Osteoblast (primary cell): ENCODE results near the gene RASD2. TPM values are rescaled to one million over a fixed set of nuclear protein-coding genes. Genes with fewer than 3 reads are reported as not detected.
A peak's percentile ranks its signal among the peaks of the same experiment; 100 is the strongest.

Experiments
- DNase-seq: peaks from one replicate; pipeline ENCODE4 v3.0.0; 2011; ENCODE audit warnings: low spot score, mixed read lengths; ENCODE audit not compliant: insufficient read length; ENCODE audit errors: missing footprints
- H2AFZ ChIP-seq: 2 replicates; pipeline ENCODE4 v1.6.0; 2011; ENCODE audit warnings: mild to moderate bottlenecking, low read length
- H3K27ac ChIP-seq: 2 replicates; pipeline ENCODE4 v1.5.1; 2011; ENCODE audit warnings: mild to moderate bottlenecking, low read depth, low read length, moderate library complexity
- H3K27me3 ChIP-seq: 2 replicates; pipeline ENCODE4 v1.6.0; 2012; ENCODE audit warnings: mild to moderate bottlenecking, control low read depth, inconsistent platforms, low read length, moderate library complexity; ENCODE audit not compliant: insufficient read depth
- H3K36me3 ChIP-seq: 2 replicates; pipeline ENCODE4 v1.5.1; 2011; ENCODE audit warnings: mild to moderate bottlenecking, low read length, control low read depth, moderate library complexity; ENCODE audit not compliant: insufficient read depth
- H3K4me1 ChIP-seq: 2 replicates; pipeline ENCODE4 v1.5.1; 2011; ENCODE audit warnings: mild to moderate bottlenecking, low read length, control low read depth, moderate library complexity; ENCODE audit not compliant: insufficient read depth
- H3K4me2 ChIP-seq: 2 replicates; pipeline ENCODE4 v1.6.0; 2011; ENCODE audit warnings: mild to moderate bottlenecking, low read length; ENCODE audit not compliant: insufficient read depth
- H3K4me3 ChIP-seq: fragments of 200-600 bp; sonication (generic); 3 replicates; pipeline ENCODE4 v1.5.1; 2012; ENCODE audit warnings: mild to moderate bottlenecking, low read length, inconsistent platforms; ENCODE audit not compliant: insufficient read depth
- H3K79me2 ChIP-seq: 2 replicates; pipeline ENCODE4 v1.6.0; 2012; ENCODE audit warnings: mild to moderate bottlenecking, low read length, control low read depth, inconsistent platforms; ENCODE audit not compliant: insufficient read depth
- H3K9me3 ChIP-seq: 2 replicates; pipeline ENCODE4 v1.5.1; 2011; ENCODE audit warnings: low read depth, low read length, control low read depth
- H4K20me1 ChIP-seq: 2 replicates; pipeline ENCODE4 v1.6.0; 2012; ENCODE audit warnings: mild to moderate bottlenecking, low read length, control low read depth; ENCODE audit not compliant: insufficient read depth
- CTCF ChIP-seq: IDR thresholded peaks from 2 replicates; pipeline ENCODE4 v1.5.1; 2011; ENCODE audit warnings: mild to moderate bottlenecking, low read depth, low read length, moderate library complexity; ENCODE audit errors: extremely low read depth
- total RNA-seq: library from RNA; depleted of rRNA; stranded (reverse); fragments of >200 nt; gene quantifications from 2 replicates; pipeline ENCODE4 v1.2.3, GENCODE V29; 2012

RASD2 gene
- total RNA-seq, 1 donor, result under 0.01 TPM

GRCh38 chr22:35594686-35595085, 54.1 kb downstream of the RASD2 start:
- DNase-seq, result no peak
- Histone ChIP-seq H3K27ac (no peak overlapping the region), H3K36me3 (no peaks in the 10 kb centered on the region), H2AFZ (no peak overlapping the region), H3K4me3 (no peak overlapping the region), H4K20me1 (no peaks in the 10 kb centered on the region), H3K4me2 (no peak overlapping the region), H3K4me1 (peaks cover 2% of the 10 kb centered on the region), H3K27me3 (no peaks in the 10 kb centered on the region), H3K79me2 (no peaks in the 10 kb centered on the region), H3K9me3 (no peaks in the 10 kb centered on the region)
- TF ChIP-seq CTCF, result no peak

GRCh38 chr22:35596821-35597220, 56.2 kb downstream of the RASD2 start:
- H3K27ac ChIP-seq, result no peak overlapping the region
- H3K79me2 ChIP-seq, result no peaks in the 10 kb centered on the region
- H3K27me3 ChIP-seq, result no peaks in the 10 kb centered on the region
- H3K9me3 ChIP-seq, result no peaks in the 10 kb centered on the region
- H3K36me3 ChIP-seq, result no peaks in the 10 kb centered on the region
- no peak for TF ChIP-seq CTCF
- H3K4me1 ChIP-seq, result no peaks in the 10 kb centered on the region
- no peaks in the 10 kb centered on the region for H4K20me1 ChIP-seq
- peak; percentile 52 for DNase-seq
- H2AFZ ChIP-seq, result peak overlapping the region; percentile 42
- no peak overlapping the region for H3K4me3 ChIP-seq
- no peak overlapping the region for H3K4me2 ChIP-seq

GRCh38 chr22:35597692-35598395, 57.2 kb downstream of the RASD2 start:
- Histone ChIP-seq H3K79me2 (no peaks in the 10 kb centered on the region), H2AFZ (no peak overlapping the region), H3K36me3 (no peaks in the 10 kb centered on the region), H3K27me3 (no peaks in the 10 kb centered on the region), H3K4me2 (no peak overlapping the region), H4K20me1 (no peaks in the 10 kb centered on the region), H3K27ac (no peak overlapping the region), H3K4me1 (peaks cover 3% of the 10 kb centered on the region), H3K9me3 (no peaks in the 10 kb centered on the region), H3K4me3 (no peak overlapping the region)
- DNase-seq, result peak; percentile 32
- TF ChIP-seq CTCF, result no peak

- TF ChIP-seq CTCF, result no peak
- Histone ChIP-seq H3K9me3 (no peaks in the 10 kb centered on the region), H3K27ac (no peak overlapping the region), H3K27me3 (no peaks in the 10 kb centered on the region), H3K4me3 (no peak overlapping the region), H3K4me2 (no peak overlapping the region), H2AFZ (no peak overlapping the region), H4K20me1 (no peaks in the 10 kb centered on the region), H3K4me1 (peaks cover 3% of the 10 kb centered on the region), H3K36me3 (no peaks in the 10 kb centered on the region), H3K79me2 (no peaks in the 10 kb centered on the region)
- no peak for DNase-seq
Observed at GRCh38 chr22:35598396-35598710, 57.7 kb downstream of the RASD2 start.
